Stimulated activated CD8-positive, alpha-beta memory T cell treated with anti-CD3 and anti-CD28 coated beads, Interleukin-4, amount 100 ng/mL, for 48 hours (primary cell): Measurements from ENCODE around the gene AP4B1.
"Not testable (repeated sequence)": the region's sequence is repeated elsewhere in the genome, so short reads cannot be mapped to it uniquely, and the experiment has no call there.

Experiments
- DNase-seq: peaks from one replicate; pipeline ENCODE4 v3.0.0-alpha.2; 2020

The AP4B1 gene

GRCh38 chr1:113855630-113856400 is 48.8 kb downstream of the AP4B1 start:
- no peak for DNase-seq

- DNase-seq = no peak
These were observed 50.4 kb downstream of the AP4B1 start for GRCh38 chr1:113854234-113854633.

GRCh38 chr1:113852694-113853093 is 51.9 kb downstream of the AP4B1 start:
- not testable (repeated sequence) for DNase-seq

- no peak for DNase-seq
These were observed 54.3 kb downstream of the AP4B1 start for GRCh38 chr1:113850127-113850796.

- no peak for DNase-seq
These were observed 55.5 kb downstream of the AP4B1 start for GRCh38 chr1:113849072-113849471.

- DNase-seq = no peak
These were observed 58.1 kb downstream of the AP4B1 start for GRCh38 chr1:113846391-113847035.
